Measurements from ENCODE around the gene TNFSF13.

The TNFSF13 gene, protein sequence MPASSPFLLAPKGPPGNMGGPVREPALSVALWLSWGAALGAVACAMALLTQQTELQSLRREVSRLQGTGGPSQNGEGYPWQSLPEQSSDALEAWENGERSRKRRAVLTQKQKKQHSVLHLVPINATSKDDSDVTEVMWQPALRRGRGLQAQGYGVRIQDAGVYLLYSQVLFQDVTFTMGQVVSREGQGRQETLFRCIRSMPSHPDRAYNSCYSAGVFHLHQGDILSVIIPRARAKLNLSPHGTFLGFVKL

DNA sequence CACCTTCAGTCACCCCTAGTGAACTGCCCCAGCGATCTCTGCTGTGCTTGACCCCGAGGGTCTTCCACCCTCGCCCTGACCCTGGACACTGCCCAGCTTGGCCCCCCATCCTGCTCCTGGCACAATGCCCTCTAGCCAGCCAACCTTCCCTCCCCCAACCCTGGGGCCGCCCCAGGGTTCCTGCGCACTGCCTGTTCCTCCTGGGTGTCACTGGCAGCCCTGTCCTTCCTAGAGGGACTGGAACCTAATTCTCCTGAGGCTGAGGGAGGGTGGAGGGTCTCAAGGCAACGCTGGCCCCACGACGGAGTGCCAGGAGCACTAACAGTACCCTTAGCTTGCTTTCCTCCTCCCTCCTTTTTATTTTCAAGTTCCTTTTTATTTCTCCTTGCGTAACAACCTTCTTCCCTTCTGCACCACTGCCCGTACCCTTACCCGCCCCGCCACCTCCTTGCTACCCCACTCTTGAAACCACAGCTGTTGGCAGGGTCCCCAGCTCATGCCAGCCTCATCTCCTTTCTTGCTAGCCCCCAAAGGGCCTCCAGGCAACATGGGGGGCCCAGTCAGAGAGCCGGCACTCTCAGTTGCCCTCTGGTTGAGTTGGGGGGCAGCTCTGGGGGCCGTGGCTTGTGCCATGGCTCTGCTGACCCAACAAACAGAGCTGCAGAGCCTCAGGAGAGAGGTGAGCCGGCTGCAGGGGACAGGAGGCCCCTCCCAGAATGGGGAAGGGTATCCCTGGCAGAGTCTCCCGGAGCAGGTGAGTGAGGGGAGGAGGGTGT is at the start of gene TNFSF13:
Gene TNFSF13, plus strand, starts transcription at position 207 of the 776 bp plus-strand sequence. Its CDS starts 290 bp downstream, at position 497.
- no peak for DNase-seq

DNA sequence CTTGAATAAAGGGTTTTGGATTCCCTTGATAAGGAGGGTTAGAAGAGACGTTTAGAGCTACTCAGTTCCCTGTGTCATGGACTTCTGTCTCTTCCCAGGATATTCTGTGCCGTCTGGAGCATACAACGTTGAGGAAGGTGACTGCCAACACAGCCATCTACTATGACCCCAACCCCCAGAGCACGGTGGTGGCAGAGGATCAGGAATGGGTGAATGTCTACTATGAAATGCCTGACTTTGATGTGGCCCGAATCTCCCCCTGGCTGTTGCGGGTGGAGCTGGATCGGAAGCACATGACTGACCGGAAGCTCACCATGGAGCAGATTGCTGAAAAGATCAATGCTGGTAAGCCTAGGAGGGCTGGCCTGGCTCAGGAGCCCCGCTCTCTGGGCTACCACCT is 49.7 kb upstream of the TNFSF13 start:
- no peak for DNase-seq

DNA sequence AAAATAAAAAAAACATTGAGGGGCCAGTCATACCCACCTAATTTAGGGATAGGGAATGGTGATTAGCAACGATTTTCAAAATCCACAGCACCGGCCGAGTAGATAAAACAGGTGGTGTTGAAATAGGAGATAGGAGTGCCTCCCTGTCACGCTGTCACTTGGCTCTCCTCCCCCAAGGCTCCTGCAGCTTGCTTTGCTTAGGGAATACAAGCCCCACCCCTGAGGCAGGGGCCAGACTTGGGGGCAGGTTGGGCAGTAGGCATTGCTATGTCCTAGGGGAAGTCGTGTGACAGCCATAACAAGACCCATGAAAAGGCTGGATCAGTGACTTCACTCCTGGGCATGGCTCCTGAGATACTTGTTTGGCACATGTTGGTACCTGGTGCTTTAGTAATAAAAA is 48.6 kb upstream of the TNFSF13 start:
- no peak for DNase-seq

DNA sequence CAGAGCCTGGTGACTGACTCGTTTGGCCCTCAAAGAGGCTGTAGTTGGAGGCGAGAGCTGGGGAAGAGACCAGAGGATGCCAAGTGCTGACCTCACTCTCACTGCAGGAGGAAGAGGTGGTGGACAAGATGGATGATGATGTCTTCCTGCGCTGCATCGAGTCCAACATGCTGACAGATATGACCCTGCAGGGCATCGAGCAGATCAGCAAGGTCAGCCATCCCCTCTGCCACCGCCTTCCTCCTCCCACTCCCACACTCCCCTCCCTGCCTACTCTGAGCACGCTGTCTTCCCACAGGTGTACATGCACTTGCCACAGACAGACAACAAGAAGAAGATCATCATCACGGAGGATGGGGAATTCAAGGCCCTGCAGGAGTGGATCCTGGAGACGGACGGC is 47.4 kb upstream of the TNFSF13 start:
- DNase-seq, result no peak

DNA sequence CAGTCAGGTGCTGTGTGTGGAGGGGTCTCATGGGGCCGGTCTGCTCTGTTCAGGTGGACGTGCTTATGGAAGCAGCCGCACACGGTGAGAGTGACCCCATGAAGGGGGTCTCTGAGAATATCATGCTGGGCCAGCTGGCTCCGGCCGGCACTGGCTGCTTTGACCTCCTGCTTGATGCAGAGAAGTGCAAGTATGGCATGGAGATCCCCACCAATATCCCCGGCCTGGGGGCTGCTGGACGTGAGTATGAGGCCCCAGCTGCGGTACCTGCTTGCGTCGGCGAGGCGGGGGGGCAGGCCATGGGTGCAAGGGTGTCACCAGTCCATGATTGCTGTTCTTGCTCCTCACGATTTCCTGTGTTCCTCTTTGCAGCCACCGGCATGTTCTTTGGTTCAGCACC is 46.4 kb upstream of the TNFSF13 start:
- no peak for DNase-seq

DNA sequence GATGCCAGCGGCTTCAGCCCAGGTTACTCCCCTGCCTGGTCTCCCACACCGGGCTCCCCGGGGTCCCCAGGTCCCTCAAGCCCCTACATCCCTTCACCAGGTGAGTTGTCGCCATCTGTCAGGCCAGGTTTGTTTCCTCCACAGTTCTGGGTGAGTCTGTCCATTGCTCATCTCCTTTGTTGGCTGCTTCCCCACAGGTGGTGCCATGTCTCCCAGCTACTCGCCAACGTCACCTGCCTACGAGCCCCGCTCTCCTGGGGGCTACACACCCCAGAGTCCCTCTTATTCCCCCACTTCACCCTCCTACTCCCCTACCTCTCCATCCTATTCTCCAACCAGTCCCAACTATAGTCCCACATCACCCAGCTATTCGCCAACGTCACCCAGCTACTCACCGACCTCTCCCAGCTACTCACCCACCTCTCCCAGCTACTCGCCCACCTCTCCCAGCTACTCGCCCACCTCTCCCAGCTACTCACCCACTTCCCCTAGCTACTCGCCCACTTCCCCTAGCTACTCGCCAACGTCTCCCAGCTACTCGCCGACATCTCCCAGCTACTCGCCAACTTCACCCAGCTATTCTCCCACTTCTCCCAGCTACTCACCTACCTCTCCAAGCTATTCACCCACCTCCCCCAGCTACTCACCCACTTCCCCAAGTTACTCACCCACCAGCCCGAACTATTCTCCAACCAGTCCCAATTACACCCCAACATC is 45.6 kb upstream of the TNFSF13 start:
- no peak for DNase-seq

DNA sequence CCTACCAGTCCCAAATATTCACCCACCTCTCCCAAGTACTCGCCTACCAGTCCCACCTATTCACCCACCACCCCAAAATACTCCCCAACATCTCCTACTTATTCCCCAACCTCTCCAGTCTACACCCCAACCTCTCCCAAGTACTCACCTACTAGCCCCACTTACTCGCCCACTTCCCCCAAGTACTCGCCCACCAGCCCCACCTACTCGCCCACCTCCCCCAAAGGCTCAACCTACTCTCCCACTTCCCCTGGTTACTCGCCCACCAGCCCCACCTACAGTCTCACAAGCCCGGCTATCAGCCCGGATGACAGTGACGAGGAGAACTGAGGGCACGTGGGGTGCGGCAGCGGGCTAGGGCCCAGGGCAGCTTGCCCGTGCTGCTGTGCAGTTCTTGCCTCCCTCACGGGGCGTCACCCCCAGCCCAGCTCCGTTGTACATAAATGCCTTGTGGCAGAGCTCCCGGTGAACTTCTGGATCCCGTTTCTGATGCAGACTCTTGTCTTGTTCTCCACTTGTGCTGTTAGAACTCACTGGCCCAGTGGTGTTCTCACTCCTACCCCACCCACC is 44.6 kb upstream of the TNFSF13 start:
- DNase-seq, result no peak

DNA sequence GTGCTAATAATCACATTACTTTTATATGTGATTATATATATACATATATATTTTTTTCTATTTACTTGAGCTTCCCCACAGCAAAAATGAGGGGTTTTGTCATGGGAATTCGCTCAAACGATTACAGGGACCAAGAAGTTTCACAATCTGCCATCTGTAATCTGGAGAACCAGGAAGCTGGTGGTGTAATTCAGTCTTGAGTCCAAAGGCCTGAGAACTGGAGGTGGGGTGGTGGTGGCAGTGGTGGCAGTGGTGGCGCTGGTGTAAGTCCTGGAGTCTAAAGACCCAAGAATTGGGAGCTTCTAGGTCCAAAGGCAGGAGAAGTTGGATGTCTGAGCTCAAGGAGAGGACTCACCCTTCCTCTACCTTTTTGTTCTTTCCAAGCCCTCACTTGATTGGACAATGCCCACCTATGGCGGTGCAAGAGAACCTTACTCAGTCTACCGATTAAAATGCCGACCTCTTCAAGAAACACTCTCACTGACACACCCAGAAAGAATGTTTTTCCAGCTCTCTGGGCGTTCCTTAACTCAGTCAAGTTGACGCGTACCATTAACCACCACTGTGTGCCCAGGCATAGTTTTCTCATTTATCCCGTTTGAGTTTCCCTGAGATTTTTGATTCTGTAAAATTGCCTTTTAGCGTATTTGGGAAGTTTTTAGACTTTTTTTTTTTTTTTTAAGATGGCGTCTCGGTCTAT is 42.5 kb upstream of the TNFSF13 start:
- no peak for DNase-seq

DNA sequence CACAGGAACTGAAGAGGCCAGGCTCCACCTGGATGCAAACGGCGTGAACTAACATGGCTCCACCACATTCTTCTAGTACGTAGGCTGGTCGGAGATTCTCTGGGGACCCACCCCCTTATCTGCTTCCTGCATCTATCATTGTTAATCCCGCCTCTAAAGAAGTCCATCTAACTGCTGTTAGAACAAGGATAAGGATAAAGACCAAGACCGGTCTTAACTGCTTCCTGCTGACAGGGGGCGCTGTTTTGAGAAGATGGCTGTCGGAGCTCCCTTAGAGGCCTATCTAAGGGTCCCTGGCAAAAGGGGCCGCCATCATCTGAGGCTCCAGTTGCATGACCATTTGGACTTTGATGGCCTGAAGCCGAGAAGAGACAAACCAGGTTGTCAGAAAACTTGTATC is 35.5 kb upstream of the TNFSF13 start:
- DNase-seq, result no peak

DNA sequence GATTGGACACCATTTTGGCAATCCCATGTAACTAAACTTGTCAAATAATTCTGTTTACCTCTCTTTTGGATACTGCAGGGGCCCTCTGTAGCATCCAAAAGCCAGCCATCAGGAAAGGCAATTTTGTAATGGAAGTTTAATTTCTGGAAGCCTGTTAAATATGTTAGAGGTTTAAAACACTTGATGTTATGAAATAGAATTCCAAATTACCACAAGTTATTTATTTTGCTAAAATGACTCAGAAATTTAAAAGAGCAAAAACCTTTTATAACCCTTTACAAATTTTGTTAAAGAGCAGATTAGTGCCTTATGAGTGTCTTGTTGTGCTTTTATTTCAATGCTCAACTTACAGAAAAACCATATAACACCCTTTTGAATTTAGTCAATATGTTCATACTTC is 29.7 kb upstream of the TNFSF13 start:
- no peak for DNase-seq

DNA sequence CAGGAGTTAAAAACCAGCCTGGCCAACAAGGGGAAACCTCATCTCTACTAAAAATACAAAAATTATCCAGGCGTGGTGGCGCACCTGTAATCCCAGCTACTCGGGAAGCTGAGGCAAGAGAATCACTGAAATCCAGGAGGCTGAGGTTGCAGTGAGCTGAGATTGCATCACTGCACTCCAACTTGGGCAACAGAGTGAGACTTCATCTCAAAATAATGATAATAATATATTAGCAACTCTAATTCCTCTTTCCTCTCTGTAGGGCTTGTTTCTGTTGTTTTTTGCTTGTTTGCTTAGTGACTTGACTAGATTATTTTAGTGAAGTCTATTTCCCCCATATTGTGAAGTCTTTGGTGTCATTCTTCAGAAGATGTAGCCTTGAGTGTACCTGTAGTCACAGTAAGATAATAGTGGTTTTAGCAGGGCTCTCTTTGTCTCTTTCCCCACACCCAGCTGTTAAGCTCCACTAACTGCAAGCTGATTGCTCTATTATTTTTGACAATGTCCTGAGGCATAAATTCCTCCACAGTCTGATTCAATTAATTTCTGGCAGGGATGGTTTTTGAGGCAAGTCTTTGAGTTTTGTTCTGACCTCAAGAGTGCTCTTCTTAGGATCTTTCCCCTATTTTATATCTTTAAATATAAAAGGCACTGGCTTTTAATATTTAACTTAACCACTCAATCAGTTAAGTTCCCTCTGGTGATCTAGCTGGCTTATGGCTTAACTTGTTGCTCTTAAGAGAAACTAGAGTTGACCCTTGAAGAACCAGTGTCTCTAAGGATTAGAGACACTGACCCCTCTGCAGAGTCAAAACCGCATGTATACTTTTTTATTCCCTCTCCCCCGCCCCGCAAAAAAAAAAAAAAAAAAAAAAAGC is 28.3 kb upstream of the TNFSF13 start:
- no peak for DNase-seq

DNA sequence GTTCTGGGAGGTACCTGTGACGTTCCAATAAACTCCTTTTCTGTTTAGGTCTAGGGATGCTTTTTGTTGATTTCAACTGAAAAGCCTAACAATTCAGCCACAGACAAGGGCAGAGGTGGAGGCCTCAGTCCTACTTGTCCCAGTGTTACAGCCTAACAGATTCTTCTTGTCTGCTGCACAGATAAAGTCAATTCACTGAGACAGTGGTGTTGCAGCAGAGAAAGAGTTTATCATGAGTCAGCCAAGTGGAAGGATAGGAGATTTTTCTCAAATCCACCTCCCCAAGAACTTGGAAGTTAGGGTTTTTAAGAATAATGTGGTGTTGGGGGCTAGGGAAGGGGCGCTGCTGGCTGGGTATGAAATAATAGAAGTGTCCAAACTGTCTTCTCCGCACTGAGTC is 20.5 kb upstream of the TNFSF13 start:
- no peak for DNase-seq

DNA sequence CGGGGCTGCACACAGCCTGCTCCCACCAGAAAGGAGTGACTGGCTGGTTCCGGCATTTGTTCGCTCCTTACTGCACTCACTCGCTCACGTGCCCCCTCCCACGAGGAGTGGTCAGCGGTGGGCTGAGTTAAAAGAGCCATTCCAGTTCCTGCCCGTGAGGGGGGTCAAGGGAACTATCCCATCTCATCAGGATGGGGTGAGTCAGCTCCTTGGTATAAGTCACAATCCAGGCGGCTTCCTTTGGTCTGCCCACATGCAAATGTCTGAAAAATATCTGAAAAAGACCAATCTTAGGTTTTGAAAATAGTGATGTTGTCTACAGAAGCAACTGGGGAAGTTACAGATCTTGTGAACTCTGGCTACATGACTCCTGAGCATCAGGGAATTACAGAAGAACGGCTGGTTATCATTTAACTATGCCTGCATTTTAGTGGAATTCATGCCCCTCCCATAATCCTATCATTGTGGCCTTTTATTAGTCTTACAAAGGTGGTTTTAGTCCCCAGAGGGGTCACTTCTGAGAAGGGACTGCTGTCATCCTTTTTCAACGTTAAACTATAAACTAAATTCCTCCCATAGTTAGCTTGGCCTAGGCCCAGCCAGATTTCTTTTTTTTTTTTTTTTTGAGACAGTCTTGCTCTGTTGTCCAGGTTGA is 19.5 kb upstream of the TNFSF13 start:
- no peak for DNase-seq

DNA sequence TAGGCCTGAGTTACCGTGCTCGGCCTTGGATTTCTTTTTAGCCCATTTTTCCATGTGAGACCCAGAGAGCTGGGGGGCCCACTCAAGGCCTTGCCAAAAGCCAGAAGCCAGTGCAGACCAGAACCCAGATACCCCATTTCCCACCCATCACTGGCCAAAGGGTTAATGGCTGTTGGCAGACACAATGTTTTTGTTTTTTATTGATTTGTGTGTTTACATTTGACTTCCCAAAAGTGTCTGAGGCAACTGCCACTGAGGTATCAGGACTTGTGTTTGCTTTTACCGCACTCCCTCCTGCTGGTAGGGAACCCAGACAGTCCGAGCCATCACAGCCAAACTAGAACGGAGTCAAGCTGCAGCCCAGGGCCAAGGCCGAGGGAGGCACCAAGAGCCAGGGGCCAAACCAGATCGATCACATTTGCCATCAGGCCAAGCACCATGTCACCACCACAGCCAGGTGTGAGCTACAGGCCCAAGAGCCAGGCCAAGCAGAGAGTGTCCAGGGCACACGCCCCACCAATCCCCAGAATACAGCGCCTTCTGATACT is 17.4 kb upstream of the TNFSF13 start:
- no peak for DNase-seq

DNA sequence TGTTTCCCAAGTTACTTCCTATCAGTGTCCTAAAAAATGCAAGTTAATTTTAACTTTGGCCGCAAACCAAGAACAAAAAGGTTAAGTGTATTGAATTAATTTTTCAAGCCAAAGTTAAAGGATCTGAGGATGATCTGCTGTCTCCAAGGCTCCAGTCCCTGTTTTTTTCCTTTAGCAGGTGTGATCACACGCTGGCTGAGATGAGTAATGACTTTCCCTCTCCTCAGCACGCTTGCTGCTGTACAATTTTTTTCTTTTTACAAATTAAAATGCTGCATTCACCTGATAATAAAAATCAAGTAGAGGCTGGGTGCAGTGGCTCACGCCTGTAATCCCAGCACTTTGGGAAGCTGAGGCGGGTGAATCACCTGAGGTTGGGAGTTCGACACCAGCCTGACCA is 13.6 kb upstream of the TNFSF13 start:
- DNase-seq, result no peak

DNA sequence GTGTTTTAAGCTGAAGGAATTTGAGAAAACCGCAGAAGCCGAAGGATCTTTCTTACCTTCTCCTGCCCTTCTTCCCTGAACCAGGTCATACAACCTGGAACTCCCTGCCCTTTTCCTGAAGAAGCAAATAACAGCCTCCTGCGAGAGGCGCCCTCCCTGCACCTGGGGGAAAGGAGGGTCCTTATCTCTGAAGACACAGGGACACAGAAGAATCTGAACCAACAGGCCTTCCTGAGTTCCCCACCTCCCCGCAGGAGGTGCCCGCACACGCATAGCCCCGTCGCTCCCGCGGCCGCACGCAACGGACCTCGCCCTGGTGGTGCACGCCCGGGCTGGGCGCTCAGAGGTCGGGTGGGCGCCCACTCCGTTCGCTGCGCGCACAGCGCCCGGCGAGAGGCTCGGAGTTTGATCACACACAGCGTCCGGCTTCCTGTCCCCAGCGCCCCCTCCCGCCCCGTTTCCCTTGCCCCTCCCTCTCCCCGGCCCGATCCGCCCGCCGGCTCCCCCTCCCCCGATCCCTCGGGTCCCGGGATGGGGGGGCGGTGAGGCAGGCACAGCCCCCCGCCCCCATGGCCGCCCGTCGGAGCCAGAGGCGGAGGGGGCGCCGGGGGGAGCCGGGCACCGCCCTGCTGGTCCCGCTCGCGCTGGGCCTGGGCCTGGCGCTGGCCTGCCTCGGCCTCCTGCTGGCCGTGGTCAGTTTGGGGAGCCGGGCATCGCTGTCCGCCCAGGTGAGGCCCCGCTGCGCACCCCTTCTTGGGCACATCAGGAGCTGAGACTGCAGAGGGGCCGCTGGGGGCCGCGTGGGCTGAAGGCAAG is 9.8 kb upstream of the TNFSF13 start, which contains the start of gene TNFSF12:
Gene TNFSF12, plus strand, starts transcription at position 474 of the 816 bp plus-strand sequence. Its CDS starts 96 bp downstream, at position 570.
- DNase-seq, result no peak

DNA sequence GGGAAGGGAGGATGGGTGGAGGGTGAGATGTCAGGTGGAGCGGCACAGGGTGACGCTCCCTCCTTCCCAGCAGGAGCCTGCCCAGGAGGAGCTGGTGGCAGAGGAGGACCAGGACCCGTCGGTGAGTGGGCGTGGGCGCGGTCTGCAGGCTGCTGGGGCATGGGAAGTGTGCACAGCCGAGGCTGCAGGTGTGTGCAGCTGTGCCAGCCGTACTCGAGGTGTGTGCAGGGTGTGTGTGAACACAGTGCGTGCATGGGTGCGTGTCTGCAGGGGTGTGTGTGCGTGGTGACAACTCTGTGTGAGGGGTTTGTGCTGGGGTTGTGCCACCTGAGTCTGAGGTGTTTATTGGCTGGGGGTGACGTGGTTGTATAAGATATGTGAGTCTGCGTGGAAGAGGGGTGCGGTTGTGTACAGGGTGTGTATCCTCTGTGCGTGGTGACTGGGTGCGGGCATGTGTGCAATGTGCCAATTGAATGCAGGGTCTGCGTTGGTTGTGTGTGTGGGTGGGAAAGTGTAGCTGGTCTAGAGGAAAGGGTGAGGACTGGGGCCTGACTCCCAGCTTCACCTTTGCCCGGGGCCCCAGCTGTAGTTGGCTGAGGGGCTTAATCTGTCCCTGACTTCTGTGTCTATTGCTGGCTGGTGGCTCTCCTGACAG is 9.0 kb upstream of the TNFSF13 start:
- DNase-seq, result no peak

DNA sequence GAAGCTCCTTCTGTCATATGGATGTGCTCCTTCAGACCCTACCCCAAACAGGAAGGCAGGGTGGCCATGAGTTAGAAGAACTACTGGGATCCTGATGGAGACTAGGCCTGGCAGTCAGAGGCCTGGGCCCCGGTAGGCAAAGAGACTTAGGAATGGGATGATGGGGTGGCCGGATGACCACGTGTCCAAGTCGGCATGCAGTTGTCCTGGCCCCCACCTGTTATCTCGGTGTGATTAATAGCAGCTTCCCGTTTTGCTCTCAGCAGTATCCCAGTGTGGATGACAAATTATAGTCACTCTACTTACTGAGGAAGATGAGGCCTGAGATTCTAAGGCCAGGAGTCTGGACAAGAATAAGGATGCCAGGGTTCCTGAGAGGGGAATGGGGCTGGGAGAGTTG is 8.2 kb upstream of the TNFSF13 start:
- DNase-seq, result no peak

DNA sequence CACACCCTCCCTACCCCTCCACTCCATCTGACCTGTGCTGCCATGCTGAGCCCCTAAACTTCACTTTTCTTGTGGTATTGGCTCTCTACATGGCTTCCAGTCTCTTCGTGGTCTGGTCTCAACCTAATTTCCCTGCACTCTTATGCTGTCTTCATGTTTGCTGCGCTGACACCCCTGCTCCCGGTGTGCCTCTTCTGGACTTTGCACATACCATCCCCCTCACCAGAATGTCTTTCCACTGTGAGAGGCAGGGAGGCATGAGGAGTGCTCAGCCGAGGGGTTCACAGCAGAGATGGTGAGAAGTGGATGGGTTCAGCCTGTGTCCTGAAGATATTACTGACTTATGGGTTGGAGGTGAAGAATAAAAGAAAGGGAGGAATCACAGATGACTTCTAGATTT is 7.2 kb upstream of the TNFSF13 start:
- no peak for DNase-seq

Measured in NCI-H524 treated with DMSO at 0.1 percent for 48 hours (cell line).